T-helper 1 cell treated with Interleukin-12 subunit alpha and Interleukin-12 subunit beta and Interleukin-4 antibody, amounts not matched to agents 30 μg/mL and 1 μg/mL, for 36 hours (primary cell): ENCODE results near the gene MAP2K6.

Experiments
- H3K27ac Mint-ChIP-seq: one replicate; pipeline ENCODE4 v1.8.0; 2021; ENCODE audit warnings: mild to moderate bottlenecking, mixed read lengths
- H3K27me3 Mint-ChIP-seq: one replicate; pipeline ENCODE4 v1.8.0; 2021; ENCODE audit warnings: low read depth, mixed read lengths
- H3K36me3 Mint-ChIP-seq: one replicate; pipeline ENCODE4 v1.8.0; 2021; ENCODE audit warnings: low read depth, mixed read lengths
- H3K4me1 Mint-ChIP-seq: one replicate; pipeline ENCODE4 v1.8.0; 2021; ENCODE audit warnings: low read depth, mixed read lengths
- H3K4me3 Mint-ChIP-seq: one replicate; pipeline ENCODE4 v1.8.0; 2021; ENCODE audit warnings: mild to moderate bottlenecking, moderate library complexity, mixed read lengths
- H3K9me3 Mint-ChIP-seq: one replicate; pipeline ENCODE4 v1.8.0; 2021; ENCODE audit warnings: mixed read lengths

Gene MAP2K6

DNA sequence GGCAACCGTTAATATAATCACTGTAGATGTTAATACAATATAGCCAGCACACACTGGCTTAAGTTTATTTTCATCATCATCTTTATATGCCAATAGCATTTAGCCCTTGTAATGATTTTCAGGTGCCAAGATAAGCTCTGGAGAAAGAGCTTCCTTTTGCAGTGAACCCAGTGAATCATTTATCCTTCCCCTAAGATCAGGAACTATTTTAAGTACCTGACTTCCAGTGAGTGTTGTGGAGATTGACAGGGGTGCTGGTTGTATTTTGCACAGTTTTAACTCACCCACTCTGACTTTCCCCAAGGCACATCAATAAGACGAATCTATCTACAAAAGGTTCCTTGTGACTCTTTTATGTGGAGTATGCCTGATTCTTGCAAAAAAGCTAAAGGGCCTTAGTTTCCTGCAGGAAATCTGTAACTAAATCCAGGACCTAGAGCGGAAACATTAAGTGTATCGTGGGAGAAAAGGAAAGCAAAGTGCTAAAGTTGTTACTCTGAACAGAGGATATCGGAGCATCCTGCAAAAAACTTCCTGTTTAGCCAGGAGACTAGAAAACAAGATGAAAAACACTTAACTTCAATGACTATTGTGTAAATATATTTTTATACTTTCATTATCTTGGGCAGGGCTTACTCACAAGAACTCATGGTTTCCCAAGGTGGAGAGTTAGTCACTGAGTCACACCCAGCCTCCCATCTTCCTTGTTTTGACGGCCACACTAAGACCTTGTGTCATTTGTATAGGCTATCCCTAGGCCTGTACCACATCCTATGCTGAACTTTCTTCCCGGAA lies 183.6 kb downstream of the MAP2K6 start:
- no peak overlapping the region for H3K4me3 Mint-ChIP-seq
- no peaks in the 10 kb centered on the region for H3K27me3 Mint-ChIP-seq
- no peak overlapping the region for H3K27ac Mint-ChIP-seq
- H3K4me1 Mint-ChIP-seq: peaks cover 8% of the 10 kb centered on the region
- H3K36me3 Mint-ChIP-seq: no peaks in the 10 kb centered on the region
- H3K9me3 Mint-ChIP-seq: no peaks in the 10 kb centered on the region

DNA sequence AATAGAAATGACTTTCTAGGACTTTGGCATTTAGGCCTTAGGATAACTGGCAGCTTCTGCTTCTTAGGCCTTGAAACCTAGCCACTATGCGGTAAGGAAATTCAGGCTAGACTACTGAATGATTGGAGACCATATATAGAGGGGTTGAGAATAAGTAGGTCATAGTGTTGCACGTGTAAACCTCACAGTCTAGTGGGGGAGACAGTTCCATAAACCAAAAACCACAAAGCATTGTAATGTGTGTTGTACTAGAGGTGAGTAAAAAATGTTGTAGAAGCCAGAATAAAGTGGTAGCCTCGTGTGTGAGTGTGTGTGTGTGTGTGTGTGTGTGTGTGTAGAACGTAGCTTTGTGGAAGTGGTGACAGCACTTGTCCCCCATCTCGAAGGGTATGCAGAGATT lies 188.5 kb downstream of the MAP2K6 start:
- peaks cover 23% of the 10 kb centered on the region for H3K4me1 Mint-ChIP-seq
- H3K4me3 Mint-ChIP-seq: no peak overlapping the region
- H3K36me3 Mint-ChIP-seq: peaks cover 5% of the 10 kb centered on the region

More for the DNA sequence above, 188.5 kb downstream of the MAP2K6 start:
- Mint-ChIP-seq H3K27ac (no peak overlapping the region), H3K9me3 (peaks cover 4% of the 10 kb centered on the region), H3K27me3 (no peaks in the 10 kb centered on the region)
